ENCODE measurements around the gene WDR72.

WDR72 gene

GRCh38 chr15:53648934-53649333 lies 110.5 kb downstream of the WDR72 start:
- TF ChIP-seq, protein P1, sequence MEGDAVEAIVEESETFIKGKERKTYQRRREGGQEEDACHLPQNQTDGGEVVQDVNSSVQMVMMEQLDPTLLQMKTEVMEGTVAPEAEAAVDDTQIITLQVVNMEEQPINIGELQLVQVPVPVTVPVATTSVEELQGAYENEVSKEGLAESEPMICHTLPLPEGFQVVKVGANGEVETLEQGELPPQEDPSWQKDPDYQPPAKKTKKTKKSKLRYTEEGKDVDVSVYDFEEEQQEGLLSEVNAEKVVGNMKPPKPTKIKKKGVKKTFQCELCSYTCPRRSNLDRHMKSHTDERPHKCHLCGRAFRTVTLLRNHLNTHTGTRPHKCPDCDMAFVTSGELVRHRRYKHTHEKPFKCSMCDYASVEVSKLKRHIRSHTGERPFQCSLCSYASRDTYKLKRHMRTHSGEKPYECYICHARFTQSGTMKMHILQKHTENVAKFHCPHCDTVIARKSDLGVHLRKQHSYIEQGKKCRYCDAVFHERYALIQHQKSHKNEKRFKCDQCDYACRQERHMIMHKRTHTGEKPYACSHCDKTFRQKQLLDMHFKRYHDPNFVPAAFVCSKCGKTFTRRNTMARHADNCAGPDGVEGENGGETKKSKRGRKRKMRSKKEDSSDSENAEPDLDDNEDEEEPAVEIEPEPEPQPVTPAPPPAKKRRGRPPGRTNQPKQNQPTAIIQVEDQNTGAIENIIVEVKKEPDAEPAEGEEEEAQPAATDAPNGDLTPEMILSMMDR (IDR thresholded peaks at IDR 0.05; ENCODE audit: insufficient read depth, low read depth, low read length, missing control alignments): no peak

GRCh38 chr15:53644660-53645059 lies 114.8 kb downstream of the WDR72 start:
- no peak overlapping the region for H3K4me3 ChIP-seq (ENCODE audit: low read length)
- TF ChIP-seq, protein P1 (IDR thresholded peaks at IDR 0.05; ENCODE audit: insufficient read depth, low read depth, low read length, missing control alignments): no peak
- DNase-seq (ENCODE audit: low read depth): no peak

More at GRCh38 chr15:53648934-53649333, 110.5 kb downstream of the WDR72 start:
- H3K4me3 ChIP-seq (ENCODE audit: low read length): no peak overlapping the region
- no peak for DNase-seq (ENCODE audit: low read depth)

DNA sequence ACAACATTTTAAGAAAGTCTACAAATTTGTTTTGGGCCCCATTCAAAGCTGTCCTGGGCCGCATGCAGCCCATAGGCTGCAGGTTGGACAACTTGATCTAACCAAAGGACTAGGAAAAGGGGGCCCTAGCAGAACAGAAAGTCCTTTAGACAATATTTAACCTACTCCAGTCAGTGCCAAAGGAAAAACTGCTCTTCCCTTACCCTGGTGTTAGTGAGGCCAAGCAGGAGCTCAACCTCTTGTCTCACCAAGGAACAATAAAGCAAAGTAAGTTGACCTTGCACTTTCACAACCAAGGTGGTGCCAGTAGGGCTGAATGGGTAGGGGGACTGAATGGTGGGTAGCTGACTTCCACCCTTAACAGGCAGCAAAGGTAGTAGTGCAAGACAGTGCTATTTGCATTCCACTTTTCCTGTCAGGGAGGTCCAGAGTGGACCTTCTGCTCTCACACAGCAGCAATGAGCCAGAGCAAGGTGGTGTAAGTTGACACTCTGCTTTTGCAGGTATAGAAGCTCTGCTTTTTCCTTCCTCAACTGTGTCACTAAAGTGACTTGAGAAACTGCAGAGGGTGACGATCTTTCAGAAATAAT lies 124.9 kb downstream of the WDR72 start:
- no peak overlapping the region for H3K4me3 ChIP-seq (ENCODE audit: low read length)
- TF ChIP-seq, protein P1 (IDR thresholded peaks at IDR 0.05; ENCODE audit: insufficient read depth, low read depth, low read length, missing control alignments): no peak
- no peak for DNase-seq (ENCODE audit: low read depth)

- DNase-seq (ENCODE audit: low read depth): no peak
- TF ChIP-seq, protein P1 (IDR thresholded peaks at IDR 0.05; ENCODE audit: insufficient read depth, low read depth, low read length, missing control alignments): no peak
Measured at GRCh38 chr15:53627279-53627678, 132.2 kb downstream of the WDR72 start.

GRCh38 chr15:53625962-53626845 lies 133.3 kb downstream of the WDR72 start:
- no peak for DNase-seq (ENCODE audit: low read depth)
- H3K4me3 ChIP-seq (ENCODE audit: low read length): no peak overlapping the region
- TF ChIP-seq, protein P1 (IDR thresholded peaks at IDR 0.05; ENCODE audit: insufficient read depth, low read depth, low read length, missing control alignments): no peak

More at GRCh38 chr15:53627279-53627678, 132.2 kb downstream of the WDR72 start:
- no peak overlapping the region for H3K4me3 ChIP-seq (ENCODE audit: low read length)

- no peak for DNase-seq (ENCODE audit: low read depth)
- no peak overlapping the region for H3K4me3 ChIP-seq (ENCODE audit: low read length)
- TF ChIP-seq, protein P1 (IDR thresholded peaks at IDR 0.05; ENCODE audit: insufficient read depth, low read depth, low read length, missing control alignments): no peak
Measured at GRCh38 chr15:53625260-53625659, 134.2 kb downstream of the WDR72 start.
